ENCODE measurements around the gene BOLA1.
A peak's percentile ranks its signal among the peaks of the same experiment; 100 is the strongest.
"Not testable (repeated sequence)": the region's sequence is repeated elsewhere in the genome, so short reads cannot be mapped to it uniquely, and the experiment has no call there.

The BOLA1 gene

DNA sequence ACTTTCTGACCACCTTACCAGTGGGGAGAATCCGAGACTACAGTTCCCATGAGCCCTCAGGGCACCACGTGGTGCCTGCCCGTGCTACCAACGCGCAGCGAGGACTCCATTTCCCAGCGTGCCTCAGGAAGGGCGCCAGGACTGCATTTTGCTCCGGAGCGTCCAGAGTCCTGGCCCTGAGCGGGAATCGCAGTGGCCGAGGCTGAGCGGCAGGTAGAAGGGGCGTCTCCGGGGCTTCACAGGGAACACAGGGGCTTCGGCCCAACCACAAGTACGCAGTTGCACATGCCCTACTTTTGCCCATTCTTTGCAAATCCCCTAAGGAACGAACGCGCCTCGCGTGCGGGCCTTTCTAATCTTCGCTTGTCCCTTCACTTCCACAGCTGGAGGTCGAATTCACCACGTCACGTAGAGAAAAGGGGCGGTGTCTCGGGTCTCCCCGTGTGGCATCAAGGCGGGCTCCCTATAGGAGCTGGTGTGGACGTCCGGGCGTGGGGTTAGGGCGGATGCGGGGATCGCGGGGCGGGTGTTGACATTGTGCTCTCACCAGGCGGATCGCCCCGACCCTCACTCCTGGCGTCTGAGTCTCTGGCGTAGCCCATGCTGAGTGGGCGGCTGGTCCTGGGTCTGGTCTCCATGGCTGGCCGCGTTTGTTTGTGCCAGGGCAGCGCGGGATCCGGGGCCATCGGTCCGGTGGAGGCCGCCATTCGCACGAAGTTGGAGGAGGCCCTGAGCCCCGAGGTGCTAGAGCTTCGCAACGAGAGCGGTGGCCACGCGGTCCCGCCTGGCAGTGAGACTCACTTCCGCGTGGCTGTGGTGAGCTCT is at the start of gene BOLA1:
Gene BOLA1, plus strand, starts transcription at position 109 of the 825 bp plus-strand sequence. Its CDS starts 492 bp downstream, at position 601.
- DNase-seq, result peak; percentile 90

DNA sequence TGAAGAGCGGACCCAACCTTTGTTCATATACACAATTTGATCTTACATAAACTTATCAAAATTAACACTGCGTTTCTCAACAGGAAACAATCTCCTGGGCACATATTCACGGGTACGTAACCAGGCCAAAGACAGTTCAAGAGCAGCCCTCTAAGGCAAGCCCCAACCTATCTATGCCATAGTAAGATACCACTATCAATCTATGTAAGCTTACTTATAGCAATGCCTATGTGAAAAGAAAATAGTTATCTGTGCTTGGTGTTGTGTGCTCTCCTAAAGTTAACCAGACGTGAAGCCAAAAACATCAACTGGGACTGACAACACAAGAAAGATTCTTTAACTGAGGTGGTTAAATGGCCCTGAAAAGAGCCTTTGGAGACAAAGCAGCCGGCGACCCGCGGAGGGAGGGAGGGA is 49.4 kb upstream of the BOLA1 start:
- DNase-seq, result no peak

DNA sequence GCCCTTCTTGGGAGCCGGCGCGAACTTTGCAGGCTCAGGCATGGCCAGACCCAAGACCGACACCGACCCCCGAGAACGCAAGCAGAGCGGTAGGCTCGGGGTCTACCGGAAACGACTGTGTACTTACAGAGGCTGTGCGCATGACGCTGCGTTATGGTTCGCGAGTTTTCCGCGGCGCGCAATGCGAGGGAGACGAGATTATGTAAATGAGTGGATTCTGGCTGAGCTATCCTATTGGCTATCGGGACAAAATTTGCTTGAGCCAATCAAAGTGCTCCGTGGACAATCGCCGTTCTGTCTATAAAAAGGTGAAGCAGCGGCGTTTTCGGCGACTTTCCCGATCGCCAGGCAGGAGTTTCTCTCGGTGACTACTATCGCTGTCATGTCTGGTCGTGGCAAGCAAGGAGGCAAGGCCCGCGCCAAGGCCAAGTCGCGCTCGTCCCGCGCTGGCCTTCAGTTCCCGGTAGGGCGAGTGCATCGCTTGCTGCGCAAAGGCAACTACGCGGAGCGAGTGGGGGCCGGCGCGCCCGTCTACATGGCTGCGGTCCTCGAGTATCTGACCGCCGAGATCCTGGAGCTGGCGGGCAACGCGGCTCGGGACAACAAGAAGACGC is 48.5 kb upstream of the BOLA1 start:
- not testable (repeated sequence) for DNase-seq

DNA sequence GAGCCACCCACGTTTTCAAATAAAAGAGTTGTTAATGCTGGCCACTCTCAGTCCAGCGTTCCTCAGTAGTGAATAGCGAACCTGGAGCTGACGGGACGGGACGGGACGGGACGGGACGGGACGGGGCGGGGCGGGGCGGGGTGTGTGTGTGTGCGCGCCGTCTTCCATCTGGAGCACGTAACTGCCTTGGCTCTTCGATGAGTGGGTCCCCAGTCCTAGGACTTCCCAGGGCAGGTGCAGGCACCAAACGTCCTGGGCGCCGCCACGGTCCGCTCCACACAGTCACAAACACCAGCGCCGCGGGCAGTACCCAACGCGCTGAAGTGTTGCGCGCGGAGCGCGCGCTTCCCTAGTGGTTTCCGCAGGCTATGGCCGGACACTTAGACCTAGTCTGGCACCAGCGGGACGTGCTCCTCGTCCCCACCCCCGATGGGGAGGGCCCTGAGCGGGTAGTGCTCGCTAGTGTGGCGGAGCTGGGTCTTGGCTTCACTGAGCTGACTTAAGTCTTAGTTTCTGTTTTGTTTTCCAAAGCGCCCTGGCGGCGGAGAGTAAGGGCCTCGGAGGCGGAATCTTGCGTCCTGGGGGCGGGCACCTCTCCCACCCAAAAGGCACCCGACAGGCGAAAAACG is 47.7 kb upstream of the BOLA1 start:
- not testable (repeated sequence) for DNase-seq

GRCh38 chr1:149852263-149852662 is 47.1 kb upstream of the BOLA1 start:
- not testable (repeated sequence) for DNase-seq

- not testable (repeated sequence) for DNase-seq
Measured at GRCh38 chr1:149860271-149860670, 39.1 kb upstream of the BOLA1 start.

- DNase-seq, result not testable (repeated sequence)
Measured at GRCh38 chr1:149860684-149861496, 38.5 kb upstream of the BOLA1 start.

DNA sequence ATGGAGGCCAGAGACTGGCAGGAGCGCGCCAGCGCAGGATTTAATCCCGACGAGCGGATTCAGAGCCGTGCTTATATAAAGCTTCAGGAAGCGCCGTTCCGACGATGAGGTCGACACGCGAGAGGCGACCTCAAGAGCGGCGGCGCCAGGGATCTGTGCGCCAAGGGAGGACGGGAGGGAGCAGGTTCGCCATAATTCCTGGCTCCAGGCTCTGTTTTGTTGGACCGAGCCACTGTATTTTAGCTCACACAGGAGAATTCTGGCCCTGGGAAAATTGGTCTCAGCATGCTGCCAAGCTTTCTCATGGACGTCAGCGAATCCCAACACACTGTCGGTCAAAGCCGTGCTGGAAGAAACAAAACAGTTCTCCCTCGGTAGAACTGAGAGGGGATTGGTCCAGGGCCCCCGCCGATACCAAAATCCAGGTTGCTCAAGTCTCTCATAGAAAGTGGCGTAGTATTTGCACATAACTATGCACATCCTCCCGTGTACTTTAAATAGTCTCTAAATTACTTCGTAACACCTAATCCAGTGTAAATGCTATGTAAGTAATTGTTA is 37.8 kb upstream of the BOLA1 start:
- not testable (repeated sequence) for DNase-seq

DNA sequence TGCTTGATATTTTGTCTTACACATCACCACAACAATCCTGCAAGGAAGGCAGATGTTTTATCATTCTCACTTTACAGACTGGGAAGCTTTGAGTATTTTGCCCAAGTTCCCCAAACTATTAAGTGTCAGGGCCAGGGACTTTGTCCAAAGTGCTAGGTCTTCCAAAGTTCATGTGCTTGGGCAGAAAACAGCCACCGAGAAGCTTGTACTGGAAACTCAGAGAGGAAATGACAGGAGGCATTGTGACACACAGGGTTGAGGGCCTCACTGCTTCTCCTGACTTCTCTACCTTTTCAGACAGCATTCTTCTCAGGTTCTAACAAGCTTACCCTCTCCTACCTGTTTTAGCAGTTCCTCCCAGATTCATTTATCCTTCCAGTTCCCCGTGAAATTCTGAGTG is 32.5 kb upstream of the BOLA1 start:
- DNase-seq, result not testable (repeated sequence)

- not testable (repeated sequence) for DNase-seq
Measured at GRCh38 chr1:149873060-149873459, 26.3 kb upstream of the BOLA1 start.

- no peak for DNase-seq
Measured at GRCh38 chr1:149877211-149877946, 22.0 kb upstream of the BOLA1 start.

- no peak for DNase-seq
Measured at GRCh38 chr1:149879556-149879955, 19.8 kb upstream of the BOLA1 start.

- no peak for DNase-seq
Measured at GRCh38 chr1:149881876-149882275, 17.5 kb upstream of the BOLA1 start.

DNA sequence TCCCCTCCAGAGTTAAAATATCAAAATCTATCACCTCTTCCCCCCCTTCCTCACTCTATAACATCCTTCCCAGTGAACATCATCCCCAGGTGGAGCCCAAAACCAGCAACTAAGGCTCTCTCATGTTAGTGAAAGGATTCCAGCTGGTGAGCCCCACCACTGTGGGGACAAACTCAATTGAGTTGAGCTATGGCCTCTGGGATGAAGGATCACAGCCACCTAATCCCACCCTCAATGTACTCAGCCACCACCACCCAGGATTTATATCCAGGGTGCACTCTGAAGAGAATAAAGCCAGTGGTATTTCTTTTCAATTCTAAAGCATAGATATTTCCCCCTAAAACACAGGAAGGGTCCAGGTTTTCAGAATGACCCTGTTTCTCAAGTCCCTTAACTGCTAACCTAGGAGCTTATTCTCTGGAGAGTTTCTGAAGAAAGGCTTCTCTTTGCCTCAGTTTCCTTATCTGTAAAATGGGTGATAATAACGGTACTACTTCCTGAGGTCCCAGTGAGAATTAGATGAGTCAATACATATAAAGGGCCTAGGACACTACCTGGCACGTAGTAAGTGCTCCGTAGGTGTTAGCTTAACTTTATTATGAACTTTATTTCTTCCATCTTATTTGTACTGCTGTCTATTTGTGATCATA is 15.6 kb upstream of the BOLA1 start:
- no peak for DNase-seq

DNA sequence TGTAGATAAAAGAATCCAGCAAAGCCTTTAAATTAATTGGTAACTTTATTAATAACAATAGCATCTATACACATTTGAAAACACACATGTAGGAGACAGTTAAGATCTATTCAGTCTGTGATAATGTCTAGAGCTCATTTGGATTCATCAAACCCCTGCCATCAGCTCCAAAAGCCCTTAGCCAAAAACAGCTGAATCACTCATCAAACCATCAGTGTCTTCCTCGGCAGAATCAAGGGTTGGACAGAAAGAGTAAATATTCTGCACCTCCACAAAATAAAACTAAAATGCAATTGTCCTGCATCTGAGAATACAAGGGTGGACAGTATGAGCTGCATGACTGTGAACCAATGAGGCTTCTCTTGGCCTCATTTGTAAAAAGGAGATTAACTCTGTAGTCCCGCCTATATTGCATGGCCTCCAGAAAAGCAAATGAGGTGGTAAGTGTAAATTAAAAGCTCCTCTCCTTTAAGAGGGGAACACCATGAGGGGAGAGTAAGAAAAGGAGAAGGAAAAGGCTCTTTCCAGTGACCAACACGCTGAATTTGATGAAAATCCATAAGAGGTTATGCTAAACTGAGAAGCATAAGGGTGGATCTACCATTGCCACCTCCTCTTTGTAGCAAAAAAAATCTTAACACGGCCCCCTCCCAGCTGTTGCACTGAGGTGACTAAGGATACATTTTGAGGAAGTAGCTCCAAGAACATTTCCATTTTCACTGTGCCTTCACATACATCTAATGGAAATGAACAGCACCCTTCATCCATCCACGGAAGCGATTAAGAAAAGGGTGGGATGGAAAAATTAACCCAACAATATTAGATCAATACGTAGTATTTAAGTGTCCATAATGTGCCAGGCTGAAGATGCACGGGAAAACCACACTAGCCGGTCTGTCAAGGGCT is 14.7 kb upstream of the BOLA1 start:
- DNase-seq, result peak in 1 of 2 donors; percentile 32

DNA sequence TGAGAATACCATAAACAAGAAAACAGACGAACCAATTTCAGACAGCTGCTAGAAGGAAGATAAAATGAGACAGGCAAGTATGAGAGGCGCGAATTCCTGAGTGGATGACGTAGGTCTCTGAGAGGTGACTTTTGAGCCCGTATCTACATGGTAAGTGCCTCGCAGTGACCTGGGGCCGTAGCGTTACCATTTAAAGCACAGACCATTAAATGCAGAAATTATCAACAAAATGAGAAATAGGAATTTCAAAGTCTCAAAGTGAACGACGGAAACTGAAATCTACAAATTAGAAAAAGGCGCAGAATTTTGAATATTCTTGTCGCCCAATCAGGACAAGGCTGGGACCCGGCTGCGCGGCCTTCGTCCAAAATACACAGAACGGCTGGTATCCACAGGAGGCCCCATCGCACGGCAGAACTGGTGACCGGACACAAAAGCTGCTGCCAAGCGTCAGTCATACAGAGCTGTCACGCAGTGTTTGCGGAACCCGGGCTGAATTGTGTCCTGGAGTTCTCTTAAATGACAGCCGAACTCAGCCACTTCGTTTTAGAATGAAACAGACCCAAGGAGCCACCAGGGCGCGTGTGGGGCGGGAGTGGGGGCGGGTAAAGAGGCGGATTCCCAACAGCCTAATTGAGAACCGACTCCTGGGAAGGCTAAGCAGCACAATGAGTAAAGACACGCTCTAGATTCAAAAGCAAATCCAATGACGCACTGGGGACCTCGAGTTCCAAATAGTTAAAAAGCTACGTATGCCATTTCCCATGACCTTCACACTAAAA is 13.8 kb upstream of the BOLA1 start:
- peak; percentile 70 to 73 for DNase-seq

DNA sequence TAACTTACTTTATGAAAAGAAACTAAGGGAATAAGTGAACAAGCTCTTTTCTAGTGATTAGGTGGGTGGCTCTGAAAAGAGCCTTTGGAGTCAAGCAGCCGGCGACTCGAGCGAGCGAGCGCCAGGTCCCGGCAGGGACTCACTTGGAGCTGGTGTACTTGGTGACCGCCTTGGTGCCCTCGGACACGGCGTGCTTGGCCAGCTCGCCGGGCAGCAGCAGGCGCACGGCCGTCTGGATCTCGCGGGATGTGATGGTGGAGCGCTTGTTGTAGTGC is 13.3 kb upstream of the BOLA1 start:
- DNase-seq, result not testable (repeated sequence)

DNA sequence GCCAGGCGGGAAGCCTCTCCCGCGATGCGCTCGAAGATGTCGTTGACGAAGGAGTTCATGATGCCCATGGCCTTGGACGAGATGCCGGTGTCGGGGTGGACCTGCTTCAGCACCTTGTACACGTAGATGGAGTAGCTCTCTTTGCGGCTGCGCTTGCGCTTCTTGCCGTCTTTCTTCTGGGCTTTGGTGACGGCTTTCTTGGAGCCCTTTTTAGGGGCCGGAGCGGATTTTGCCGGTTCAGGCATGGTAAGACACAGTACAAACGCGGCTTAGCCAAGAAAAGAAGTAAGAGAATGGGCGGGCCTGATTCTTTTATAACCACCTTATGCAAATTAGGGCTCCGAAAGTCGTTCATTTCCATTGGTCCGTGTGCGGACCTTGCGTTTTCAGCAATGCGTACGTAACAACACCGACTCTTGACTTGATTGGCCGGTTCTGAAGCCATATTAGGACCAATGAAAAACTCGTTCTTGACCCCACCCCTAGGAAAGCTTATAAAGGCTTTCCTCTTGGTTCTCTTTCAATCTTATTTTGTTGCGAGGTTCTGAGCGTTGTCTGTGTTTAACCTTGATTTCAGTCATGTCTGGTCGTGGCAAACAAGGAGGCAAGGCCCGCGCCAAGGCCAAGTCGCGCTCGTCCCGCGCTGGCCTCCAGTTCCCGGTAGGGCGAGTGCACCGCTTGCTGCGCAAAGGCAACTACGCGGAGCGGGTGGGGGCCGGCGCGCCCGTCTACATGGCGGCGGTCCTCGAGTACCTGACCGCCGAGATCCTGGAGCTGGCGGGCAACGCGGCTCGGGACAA is 12.8 kb upstream of the BOLA1 start:
- peak; percentile 88 to 100 for DNase-seq

GRCh38 chr1:149887196-149887455 is 12.2 kb upstream of the BOLA1 start:
- not testable (repeated sequence) for DNase-seq
